GM23338 (cell line): ENCODE data around the gene TTC13. TPM values are rescaled to one million over a fixed set of nuclear protein-coding genes. Genes with fewer than 3 reads are reported as not detected.

ENCODE experiments used
- ATAC-seq: fragments of 200-7000 bp; cut with Tn5 transposase; 3 replicates; pipeline ENCODE4 v1.9.1; 2020
- DNase-seq: peaks from one replicate; pipeline ENCODE4 v3.0.0-alpha.2; 2015; ENCODE audit warnings: low spot score
- H2AFZ ChIP-seq: fragments of 200-600 bp; sonication (generic); 2 replicates; pipeline ENCODE4 v1.8.0; 2016; ENCODE audit warnings: antibody characterized with exemption, mild to moderate bottlenecking, moderate library complexity
- H3F3A ChIP-seq: fragments of 200-600 bp; sonication (generic); replicated peaks from 2 replicates; pipeline ENCODE4 v1.8.0; 2017; ENCODE audit warnings: antibody characterized with exemption, mixed run types, low read depth
- H3K27ac ChIP-seq: fragments of 200-600 bp; sonication (generic); 2 replicates; pipeline ENCODE4 v1.6.1; 2016; ENCODE audit warnings: low read depth
- H3K27me3 ChIP-seq: fragments of 200-600 bp; sonication (generic); 2 replicates; pipeline ENCODE4 v1.8.0; 2016; ENCODE audit warnings: mild to moderate bottlenecking, mixed run types, moderate library complexity; ENCODE audit not compliant: insufficient read depth
- H3K36me3 ChIP-seq: fragments of 200-600 bp; sonication (generic); 2 replicates; pipeline ENCODE4 v1.8.0; 2016; ENCODE audit warnings: mild to moderate bottlenecking; ENCODE audit not compliant: insufficient read depth
- H3K4me1 ChIP-seq: fragments of 200-600 bp; sonication (generic); 2 replicates; pipeline ENCODE4 v1.8.0; 2016; ENCODE audit warnings: mild to moderate bottlenecking, moderate library complexity; ENCODE audit not compliant: insufficient read depth
- H3K4me2 ChIP-seq: fragments of 200-600 bp; sonication (generic); 2 replicates; pipeline ENCODE4 v1.7.1; 2017; ENCODE audit warnings: mixed run types
- H3K4me3 ChIP-seq: fragments of 200-600 bp; sonication (generic); 2 replicates; pipeline ENCODE4 v1.6.1; 2016; ENCODE audit warnings: mixed run types
- H3K79me2 ChIP-seq: fragments of 200-600 bp; sonication (generic); replicated peaks from 2 replicates; pipeline ENCODE4 v1.8.0; 2017; ENCODE audit warnings: mild to moderate bottlenecking; ENCODE audit not compliant: insufficient read depth
- H3K9me2 ChIP-seq: fragments of 200-600 bp; sonication (generic); 2 replicates; pipeline ENCODE4 v1.8.0; 2017; ENCODE audit not compliant: insufficient read depth
- H4K20me1 ChIP-seq: fragments of 200-600 bp; sonication (generic); replicated peaks from 2 replicates; pipeline ENCODE4 v1.8.0; 2017; ENCODE audit warnings: mild to moderate bottlenecking; ENCODE audit not compliant: insufficient read depth
- H3K27ac Mint-ChIP-seq: 2 replicates; pipeline ENCODE4 v1.8.0; 2020; ENCODE audit warnings: inconsistent platforms, mild to moderate bottlenecking, moderate library complexity, mixed read lengths
- H3K27me3 Mint-ChIP-seq: 3 replicates; pipeline ENCODE4 v1.8.0; 2022; ENCODE audit warnings: low read depth, mild to moderate bottlenecking, moderate library complexity, mixed read lengths, inconsistent platforms; ENCODE audit not compliant: insufficient read depth, poor library complexity
- H3K36me3 Mint-ChIP-seq: 3 replicates; pipeline ENCODE4 v1.8.0; 2021; ENCODE audit warnings: low read depth, mild to moderate bottlenecking, inconsistent platforms, moderate library complexity, mixed read lengths
- H3K4me1 Mint-ChIP-seq: 3 replicates; pipeline ENCODE4 v1.8.0; 2020; ENCODE audit warnings: mild to moderate bottlenecking, inconsistent platforms, mixed read lengths
- H3K4me3 Mint-ChIP-seq: 3 replicates; pipeline ENCODE4 v1.8.0; 2021; ENCODE audit warnings: moderate library complexity, mild to moderate bottlenecking, inconsistent platforms, mixed read lengths
- H3K9me3 Mint-ChIP-seq: 3 replicates; pipeline ENCODE4 v1.8.0; 2020; ENCODE audit warnings: moderate library complexity, mild to moderate bottlenecking, inconsistent platforms, mixed read lengths
- CREB1 ChIP-seq: fragments of 250-450 bp; sonication (Bioruptor Pico); IDR thresholded peaks from 2 replicates; pipeline ENCODE4 v1.5.0; 2020; ENCODE audit warnings: low read depth, mild to moderate bottlenecking, moderate library complexity
- CTCF ChIP-seq, 2 experiments: fragments of 200-600 bp in 1 of 2; sonication (generic) in 1 of 2; conservative IDR thresholded peaks; 2 replicates each; pipeline versions ENCODE4 v1.5.1 to v1.6.1; 2016 to 2017; ENCODE audit warnings: antibody characterized with exemption in 2 of 2, low read depth in 2 of 2, mild to moderate bottlenecking in 2 of 2, moderate library complexity in 1 of 2
- EZH2phosphoT487 ChIP-seq: fragments of 200-600 bp; sonication (generic); IDR thresholded peaks from one replicate; pipeline ENCODE4 v1.8.1; 2018; ENCODE audit warnings: antibody characterized with exemption; ENCODE audit not compliant: unreplicated experiment
- JUNB ChIP-seq: IDR thresholded peaks from one replicate; pipeline ENCODE4 v1.6.1; 2016; ENCODE audit warnings: antibody characterized with exemption; ENCODE audit not compliant: unreplicated experiment
- POLR2AphosphoS5 ChIP-seq: IDR thresholded peaks from 2 replicates; pipeline ENCODE4 v1.6.1; 2016; ENCODE audit warnings: antibody characterized with exemption, low read depth
- STAT1 ChIP-seq: IDR thresholded peaks from one replicate; pipeline ENCODE4 v1.6.1; 2016; ENCODE audit warnings: antibody characterized with exemption; ENCODE audit not compliant: unreplicated experiment
- ZNF114 ChIP-seq: fragments of 250-450 bp; sonication (Bioruptor Pico); IDR thresholded peaks from 2 replicates; pipeline ENCODE4 v1.5.0; 2020; ENCODE audit warnings: mild to moderate bottlenecking, moderate library complexity
- ZNF462 ChIP-seq: fragments of 250-450 bp; sonication (Bioruptor Pico); IDR thresholded peaks from 2 replicates; pipeline ENCODE4 v1.5.0; 2020; ENCODE audit warnings: mild to moderate bottlenecking, moderate library complexity
- polyA plus RNA-seq: library from polyadenylated mRNA; unstranded; fragments of >200 nt; fragmentation: Nextera tagmentation; extraction: Ambion mirVana; gene quantifications from 2 replicates; pipeline ENCODE4 v1.2.1, GENCODE V29; 2016
- total RNA-seq: library from RNA; depleted of rRNA; stranded (reverse); fragments of >200 nt; shearing (Covaris generic); gene quantifications from 2 replicates; pipeline ENCODE4 v1.2.3, GENCODE V29; 2014

Gene TTC13
- total and polyA plus RNA-seq, 2 experiments from 2014 or later = 3.8 to 9.4 TPM

- Mint-ChIP-seq H3K9me3 (no peaks in the 10 kb centered on the region), H3K4me3 (no peak overlapping the region), H3K27ac (no peak overlapping the region), H3K4me1 (no peaks in the 10 kb centered on the region), H3K36me3 (no peaks in the 10 kb centered on the region), H3K27me3 (no peaks in the 10 kb centered on the region)
- Histone ChIP-seq H3K9me2 (no peaks in the 10 kb centered on the region), H3K4me1 (no peaks in the 10 kb centered on the region), H3K4me3 (no peak overlapping the region), H3K27me3 (no peaks in the 10 kb centered on the region), H3F3A (no peaks in the 10 kb centered on the region), H3K4me2 (no peak overlapping the region), H3K27ac (no peak overlapping the region), H3K79me2 (no peaks in the 10 kb centered on the region), H3K36me3 (no peaks in the 10 kb centered on the region), H2AFZ (no peak overlapping the region), H4K20me1 (no peaks in the 10 kb centered on the region)
- DNase-seq (peak; percentile 99), ATAC-seq (peak; percentile 98)
- no peak for TF ChIP-seq STAT1
- no peak for TF ChIP-seq JUNB
- TF ChIP-seq EZH2phosphoT487 = no peak
- peak; percentile 81 to 88 for TF ChIP-seq CTCF (conservative IDR thresholded peaks at IDR 0.05; ENCODE audit: low read depth in 2 of 2)
Observed at GRCh38 chr1:230917284-230918135, 61.2 kb downstream of the TTC13 start.

GRCh38 chr1:230916587-230917283, 61.9 kb downstream of the TTC13 start:
- Histone ChIP-seq H3K4me2 (no peak overlapping the region), H3K27me3 (no peaks in the 10 kb centered on the region), H3K27ac (no peak overlapping the region), H3K79me2 (no peaks in the 10 kb centered on the region), H3K4me1 (no peaks in the 10 kb centered on the region), H3K9me2 (no peaks in the 10 kb centered on the region), H3K36me3 (no peaks in the 10 kb centered on the region), H2AFZ (no peak overlapping the region), H4K20me1 (no peaks in the 10 kb centered on the region), H3F3A (no peaks in the 10 kb centered on the region), H3K4me3 (no peak overlapping the region)
- Mint-ChIP-seq H3K4me3 (no peak overlapping the region), H3K27me3 (no peaks in the 10 kb centered on the region), H3K27ac (no peak overlapping the region), H3K36me3 (no peaks in the 10 kb centered on the region), H3K4me1 (no peaks in the 10 kb centered on the region), H3K9me3 (no peaks in the 10 kb centered on the region)
- DNase-seq (no peak), ATAC-seq (peak; percentile 60)
- TF ChIP-seq JUNB (no peak), ZNF462 (CRISPR knock-in tag) (no peak), CTCF (conservative IDR thresholded peaks at IDR 0.05; ENCODE audit: low read depth in 2 of 2) (no peak), POLR2AphosphoS5 (no peak), ZNF114 (no peak), CREB1 (no peak), STAT1 (no peak)
